ENCODE results near the gene CCDC7.
"Not testable (repeated sequence)": the region's sequence is repeated elsewhere in the genome, so short reads cannot be mapped to it uniquely, and the experiment has no call there.

CCDC7 gene

GRCh38 chr10:32797393-32797792 is 351.5 kb downstream of the CCDC7 start:
- not testable (repeated sequence) for H3K27me3 ChIP-seq (ENCODE audit: control insufficient read depth in 2 of 2, insufficient read depth in 2 of 2, low read length in 2 of 2); H3K27ac ChIP-seq (ENCODE audit: low read depth in 2 of 2, low read length in 2 of 2); H3K4me1 ChIP-seq (ENCODE audit: control insufficient read depth in 2 of 2, insufficient read depth in 2 of 2, low read length in 2 of 2); H3K9ac ChIP-seq (ENCODE audit: low read depth in 1 of 2, low read length in 2 of 2); H3K4me3 ChIP-seq (ENCODE audit: low read length in 2 of 2); H3K9me3 ChIP-seq (ENCODE audit: control insufficient read depth in 2 of 2, low read length in 2 of 2); H3K36me3 ChIP-seq (ENCODE audit: control insufficient read depth in 2 of 2, insufficient read depth in 2 of 2, low read length in 2 of 2)

DNA sequence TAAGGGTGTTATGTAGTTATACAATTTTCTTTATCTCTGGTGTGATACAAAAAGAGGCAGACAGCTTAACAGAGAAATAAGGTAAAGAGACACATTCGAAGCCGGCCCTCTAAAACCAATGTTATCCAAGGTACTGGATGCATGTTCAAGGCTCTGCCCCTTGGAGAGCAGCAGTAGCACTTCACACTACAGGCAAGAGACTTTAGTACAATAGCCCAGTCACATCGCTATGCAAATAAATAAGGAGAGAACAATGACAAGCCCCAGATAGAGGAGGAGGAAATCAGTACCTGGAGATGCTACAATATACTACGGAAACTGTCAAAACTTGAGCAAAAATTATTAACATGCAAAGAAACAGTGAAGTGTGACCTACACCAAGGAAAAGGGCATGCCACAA is 401.0 kb downstream of the CCDC7 start:
- no peaks in the 10 kb centered on the region for H3K27me3 ChIP-seq (ENCODE audit: control insufficient read depth in 2 of 2, insufficient read depth in 2 of 2, low read length in 2 of 2)
- no peaks in the 10 kb centered on the region for H3K4me1 ChIP-seq (ENCODE audit: control insufficient read depth in 2 of 2, insufficient read depth in 2 of 2, low read length in 2 of 2)
- no peaks in the 10 kb centered on the region for H3K36me3 ChIP-seq (ENCODE audit: control insufficient read depth in 2 of 2, insufficient read depth in 2 of 2, low read length in 2 of 2)
- H3K9ac ChIP-seq (ENCODE audit: low read depth in 1 of 2, low read length in 2 of 2): no peak overlapping the region
- H3K9me3 ChIP-seq (ENCODE audit: control insufficient read depth in 2 of 2, low read length in 2 of 2): no peaks in the 10 kb centered on the region
- H3K27ac ChIP-seq (ENCODE audit: low read depth in 2 of 2, low read length in 2 of 2): no peak overlapping the region
- H3K4me3 ChIP-seq (ENCODE audit: low read length in 2 of 2): no peak overlapping the region

GRCh38 chr10:32851301-32851700 is 405.4 kb downstream of the CCDC7 start:
- H3K9ac ChIP-seq (ENCODE audit: low read depth in 1 of 2, low read length in 2 of 2): no peak overlapping the region
- H3K27me3 ChIP-seq (ENCODE audit: control insufficient read depth in 2 of 2, insufficient read depth in 2 of 2, low read length in 2 of 2): no peaks in the 10 kb centered on the region
- no peaks in the 10 kb centered on the region for H3K9me3 ChIP-seq (ENCODE audit: control insufficient read depth in 2 of 2, low read length in 2 of 2)
- H3K4me3 ChIP-seq (ENCODE audit: low read length in 2 of 2): no peak overlapping the region
- no peaks in the 10 kb centered on the region for H3K4me1 ChIP-seq (ENCODE audit: control insufficient read depth in 2 of 2, insufficient read depth in 2 of 2, low read length in 2 of 2)
- no peak overlapping the region for H3K27ac ChIP-seq (ENCODE audit: low read depth in 2 of 2, low read length in 2 of 2)
- no peaks in the 10 kb centered on the region for H3K36me3 ChIP-seq (ENCODE audit: control insufficient read depth in 2 of 2, insufficient read depth in 2 of 2, low read length in 2 of 2)

- H3K36me3 ChIP-seq (ENCODE audit: control insufficient read depth in 2 of 2, insufficient read depth in 2 of 2, low read length in 2 of 2): no peaks in the 10 kb centered on the region
- no peak overlapping the region for H3K27ac ChIP-seq (ENCODE audit: low read depth in 2 of 2, low read length in 2 of 2)
- H3K27me3 ChIP-seq (ENCODE audit: control insufficient read depth in 2 of 2, insufficient read depth in 2 of 2, low read length in 2 of 2): no peaks in the 10 kb centered on the region
- no peaks in the 10 kb centered on the region for H3K9me3 ChIP-seq (ENCODE audit: control insufficient read depth in 2 of 2, low read length in 2 of 2)
- H3K4me3 ChIP-seq (ENCODE audit: low read length in 2 of 2): no peak overlapping the region
- H3K4me1 ChIP-seq (ENCODE audit: control insufficient read depth in 2 of 2, insufficient read depth in 2 of 2, low read length in 2 of 2): no peaks in the 10 kb centered on the region
- no peak overlapping the region for H3K9ac ChIP-seq (ENCODE audit: low read depth in 1 of 2, low read length in 2 of 2)
Observed at GRCh38 chr10:32854435-32854834, 408.5 kb downstream of the CCDC7 start.

DNA sequence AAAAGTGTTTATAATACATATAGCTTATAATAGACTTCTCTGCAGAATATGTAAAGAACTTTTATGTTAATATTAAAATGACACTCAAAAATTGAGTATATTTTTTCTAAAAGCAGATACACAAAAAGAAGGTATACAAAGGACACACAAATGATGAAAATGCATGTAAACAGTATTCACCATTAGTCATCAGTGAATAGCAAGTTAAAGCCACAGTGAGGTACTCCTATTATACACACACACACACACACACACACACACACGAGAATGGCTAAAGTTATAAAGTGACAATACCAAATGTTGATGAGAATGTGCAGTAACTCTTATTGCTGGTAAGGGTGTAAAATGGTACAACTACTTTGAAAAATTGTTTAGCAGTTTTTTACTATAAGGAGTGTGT is 419.2 kb downstream of the CCDC7 start:
- Histone ChIP-seq H3K4me1 (ENCODE audit: control insufficient read depth in 2 of 2, insufficient read depth in 2 of 2, low read length in 2 of 2) (no peaks in the 10 kb centered on the region), H3K27me3 (ENCODE audit: control insufficient read depth in 2 of 2, insufficient read depth in 2 of 2, low read length in 2 of 2) (no peaks in the 10 kb centered on the region), H3K36me3 (ENCODE audit: control insufficient read depth in 2 of 2, insufficient read depth in 2 of 2, low read length in 2 of 2) (no peaks in the 10 kb centered on the region), H3K4me3 (ENCODE audit: low read length in 2 of 2) (no peak overlapping the region), H3K27ac (ENCODE audit: low read depth in 2 of 2, low read length in 2 of 2) (no peak overlapping the region), H3K9ac (ENCODE audit: low read depth in 1 of 2, low read length in 2 of 2) (no peak overlapping the region), H3K9me3 (ENCODE audit: control insufficient read depth in 2 of 2, low read length in 2 of 2) (no peaks in the 10 kb centered on the region)

DNA sequence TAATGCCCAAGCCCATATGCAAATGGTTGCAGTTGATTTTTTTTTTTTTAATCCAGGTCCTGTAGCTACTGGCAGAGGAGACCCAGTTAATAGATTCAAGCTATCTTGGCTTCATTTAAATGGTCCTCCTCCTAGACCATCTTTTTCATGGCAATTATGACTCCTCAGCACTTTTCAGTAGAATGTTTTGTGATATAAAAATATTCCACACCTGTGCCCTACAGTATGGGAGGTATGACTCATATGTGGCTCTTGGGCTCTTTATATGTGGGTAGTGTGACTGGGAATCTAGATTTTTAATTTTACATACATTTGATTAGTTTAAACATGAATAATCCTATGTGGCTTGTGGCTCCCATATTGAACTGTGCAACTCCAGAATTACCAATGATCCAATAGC is 432.0 kb downstream of the CCDC7 start:
- no peaks in the 10 kb centered on the region for H3K27me3 ChIP-seq (ENCODE audit: control insufficient read depth in 2 of 2, insufficient read depth in 2 of 2, low read length in 2 of 2)
- H3K36me3 ChIP-seq (ENCODE audit: control insufficient read depth in 2 of 2, insufficient read depth in 2 of 2, low read length in 2 of 2): no peaks in the 10 kb centered on the region
- H3K9ac ChIP-seq (ENCODE audit: low read depth in 1 of 2, low read length in 2 of 2): no peak overlapping the region
- no peaks in the 10 kb centered on the region for H3K9me3 ChIP-seq (ENCODE audit: control insufficient read depth in 2 of 2, low read length in 2 of 2)
- no peak overlapping the region for H3K4me3 ChIP-seq (ENCODE audit: low read length in 2 of 2)
- H3K4me1 ChIP-seq (ENCODE audit: control insufficient read depth in 2 of 2, insufficient read depth in 2 of 2, low read length in 2 of 2): no peaks in the 10 kb centered on the region
- H3K27ac ChIP-seq (ENCODE audit: low read depth in 2 of 2, low read length in 2 of 2): no peak overlapping the region

GRCh38 chr10:32878646-32879045 is 432.7 kb downstream of the CCDC7 start:
- Histone ChIP-seq H3K27ac (ENCODE audit: low read depth in 2 of 2, low read length in 2 of 2) (no peak overlapping the region), H3K9ac (ENCODE audit: low read depth in 1 of 2, low read length in 2 of 2) (no peak overlapping the region), H3K36me3 (ENCODE audit: control insufficient read depth in 2 of 2, insufficient read depth in 2 of 2, low read length in 2 of 2) (no peaks in the 10 kb centered on the region), H3K27me3 (ENCODE audit: control insufficient read depth in 2 of 2, insufficient read depth in 2 of 2, low read length in 2 of 2) (no peaks in the 10 kb centered on the region), H3K4me1 (ENCODE audit: control insufficient read depth in 2 of 2, insufficient read depth in 2 of 2, low read length in 2 of 2) (no peaks in the 10 kb centered on the region), H3K4me3 (ENCODE audit: low read length in 2 of 2) (no peak overlapping the region), H3K9me3 (ENCODE audit: control insufficient read depth in 2 of 2, low read length in 2 of 2) (no peaks in the 10 kb centered on the region)

DNA sequence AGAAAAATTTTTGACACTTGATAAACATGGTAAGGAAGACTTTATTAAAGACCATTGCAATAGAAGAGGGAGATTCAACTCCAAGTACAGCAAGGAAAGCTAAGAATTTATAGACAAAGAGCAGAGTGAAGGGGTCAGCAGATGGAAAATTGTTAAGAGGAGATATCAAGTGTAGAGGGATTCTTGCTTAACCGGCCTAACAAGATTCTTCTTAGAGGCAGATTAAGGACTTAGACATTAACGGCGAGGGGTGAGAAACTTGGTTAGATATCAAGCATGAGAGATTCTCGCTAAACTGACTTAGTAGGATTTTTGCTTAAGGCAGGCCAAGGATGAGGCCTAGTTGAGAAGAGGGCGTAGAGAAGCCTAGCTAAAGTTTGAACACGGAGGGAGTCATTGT is 436.1 kb downstream of the CCDC7 start:
- H3K9me3 ChIP-seq (ENCODE audit: control insufficient read depth in 2 of 2, low read length in 2 of 2): no peaks in the 10 kb centered on the region
- no peaks in the 10 kb centered on the region for H3K36me3 ChIP-seq (ENCODE audit: control insufficient read depth in 2 of 2, insufficient read depth in 2 of 2, low read length in 2 of 2)
- no peak overlapping the region for H3K27ac ChIP-seq (ENCODE audit: low read depth in 2 of 2, low read length in 2 of 2)
- no peak overlapping the region for H3K4me3 ChIP-seq (ENCODE audit: low read length in 2 of 2)
- H3K9ac ChIP-seq (ENCODE audit: low read depth in 1 of 2, low read length in 2 of 2): no peak overlapping the region
- no peaks in the 10 kb centered on the region for H3K27me3 ChIP-seq (ENCODE audit: control insufficient read depth in 2 of 2, insufficient read depth in 2 of 2, low read length in 2 of 2)
- no peaks in the 10 kb centered on the region for H3K4me1 ChIP-seq (ENCODE audit: control insufficient read depth in 2 of 2, insufficient read depth in 2 of 2, low read length in 2 of 2)

- Histone ChIP-seq H3K9me3 (ENCODE audit: control insufficient read depth in 2 of 2, low read length in 2 of 2) (no peaks in the 10 kb centered on the region), H3K27ac (ENCODE audit: low read depth in 2 of 2, low read length in 2 of 2) (no peak overlapping the region), H3K9ac (ENCODE audit: low read depth in 1 of 2, low read length in 2 of 2) (no peak overlapping the region), H3K4me1 (ENCODE audit: control insufficient read depth in 2 of 2, insufficient read depth in 2 of 2, low read length in 2 of 2) (no peaks in the 10 kb centered on the region), H3K36me3 (ENCODE audit: control insufficient read depth in 2 of 2, insufficient read depth in 2 of 2, low read length in 2 of 2) (no peaks in the 10 kb centered on the region), H3K27me3 (ENCODE audit: control insufficient read depth in 2 of 2, insufficient read depth in 2 of 2, low read length in 2 of 2) (no peaks in the 10 kb centered on the region), H3K4me3 (ENCODE audit: low read length in 2 of 2) (no peak overlapping the region)
Observed at GRCh38 chr10:32887481-32887880, 441.5 kb downstream of the CCDC7 start.

DNA sequence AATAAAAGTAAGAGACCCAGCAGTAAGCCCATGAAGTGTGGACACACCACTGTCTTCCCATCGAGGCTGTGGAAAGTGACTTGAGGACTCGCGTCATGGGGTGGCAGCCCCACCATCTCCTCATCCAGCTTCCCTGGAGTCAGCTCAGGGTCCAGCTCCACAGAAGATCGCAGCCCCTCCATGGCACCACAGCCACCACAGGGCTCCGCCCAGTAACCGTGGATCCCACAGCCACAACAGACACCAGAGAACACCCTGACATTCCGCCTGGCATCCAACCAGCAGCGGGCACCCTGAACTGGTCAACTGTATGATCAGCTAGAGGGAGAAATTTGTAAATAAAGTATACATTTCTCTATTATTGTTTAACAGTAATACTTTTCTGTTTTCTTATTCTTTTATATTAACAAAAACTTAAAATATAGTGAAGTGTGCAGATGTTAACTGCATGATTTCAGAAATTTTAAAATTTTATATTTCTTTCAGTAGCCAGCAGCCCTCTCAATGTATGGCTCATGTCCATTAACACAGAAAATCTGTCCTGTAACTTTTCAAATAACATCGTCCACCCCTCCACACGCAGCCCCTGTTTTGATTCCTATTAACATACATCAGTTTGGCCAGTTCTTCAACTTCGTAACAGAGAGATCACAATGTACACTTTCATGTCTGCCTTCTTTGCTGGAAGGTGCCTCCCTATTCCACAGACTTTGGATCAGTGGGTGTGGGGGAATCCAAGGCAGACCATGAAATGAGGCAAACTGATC is 442.4 kb downstream of the CCDC7 start:
- Histone ChIP-seq H3K4me3 (ENCODE audit: low read length in 2 of 2) (no peak overlapping the region), H3K27ac (ENCODE audit: low read depth in 2 of 2, low read length in 2 of 2) (no peak overlapping the region), H3K9me3 (ENCODE audit: control insufficient read depth in 2 of 2, low read length in 2 of 2) (no peaks in the 10 kb centered on the region), H3K36me3 (ENCODE audit: control insufficient read depth in 2 of 2, insufficient read depth in 2 of 2, low read length in 2 of 2) (no peaks in the 10 kb centered on the region), H3K4me1 (ENCODE audit: control insufficient read depth in 2 of 2, insufficient read depth in 2 of 2, low read length in 2 of 2) (no peaks in the 10 kb centered on the region), H3K27me3 (ENCODE audit: control insufficient read depth in 2 of 2, insufficient read depth in 2 of 2, low read length in 2 of 2) (no peaks in the 10 kb centered on the region), H3K9ac (ENCODE audit: low read depth in 1 of 2, low read length in 2 of 2) (no peak overlapping the region)
